HepG2 (cell line): Measurements from ENCODE around the gene LSMEM2. TPM values are rescaled to one million over a fixed set of nuclear protein-coding genes. Genes with fewer than 3 reads are reported as not detected.
"Not testable (repeated sequence)": the region's sequence is repeated elsewhere in the genome, so short reads cannot be mapped to it uniquely, and the experiment has no call there.

Experiments used
- ATAC-seq: fragments of 200-7000 bp; cut with Tn5 transposase; 3 replicates; pipeline ENCODE4 v1.9.1; 2020; ENCODE audit warnings: mild to moderate bottlenecking, moderate library complexity
- BruUV-seq: library from RNA; stranded (reverse); fragments of 400-500 nt; replicated peaks from 2 replicates; lab custom pipeline; 2021; lab: Mats Ljungman, UMichigan
- CTCF ChIA-PET: fragments of 300-600 bp; formaldehyde crosslinking; extraction: SDS; loops from one replicate; lab custom pipeline; 2021; ENCODE audit warnings: low total read pairs, inconsistent platforms, low intra/inter-chr PET ratio; lab: Yijun Ruan, JAX
- POLR2A ChIA-PET: fragments of 350-600 bp; sonication (Branson Sonifier 250); formaldehyde crosslinking; loops from one replicate; lab custom pipeline; 2020; ENCODE audit warnings: antibody characterized with exemption, inconsistent platforms; lab: Yijun Ruan, JAX
- DNase-seq: peaks from one replicate; pipeline ENCODE4 v3.0.0-alpha.2; 2015; ENCODE audit warnings: low spot score
- FAIRE-seq: peaks from 3 replicates; lab custom pipeline; 2011; peaks lifted over from hg19 to GRCh38; lab: Jason Lieb, UNC
- H2AFZ ChIP-seq: one replicate; pipeline ENCODE4 v1.6.1; 2011; ENCODE audit warnings: low read length, inconsistent platforms
- H3K27ac ChIP-seq: fragments of 300-600 bp; 3 replicates; pipeline ENCODE4 v1.8.0; 2011; ENCODE audit warnings: mixed run types, mild to moderate bottlenecking, mixed read lengths, low read length, inconsistent platforms; ENCODE audit not compliant: insufficient read depth; ENCODE audit errors: extremely low read length
- H3K27me3 ChIP-seq, 2 experiments: fragments of 200-600 bp in 1 of 2; 2 replicates in 1 of 2; 3 replicates in 1 of 2; pipeline versions ENCODE4 v1.6.0 to v1.8.0; 2011; ENCODE audit warnings: low read length in 2 of 2, mild to moderate bottlenecking in 2 of 2, moderate library complexity in 2 of 2, inconsistent platforms in 1 of 2; ENCODE audit not compliant: insufficient read depth in 2 of 2, control insufficient read depth in 1 of 2
- H3K36me3 ChIP-seq, 2 experiments: fragments of 200-600 bp in 1 of 2; replicated peaks in 1 of 2; 2 replicates in 1 of 2; 3 replicates in 1 of 2; pipeline versions ENCODE4 v1.5.1 to v1.8.0; 2011; ENCODE audit warnings: low read length in 2 of 2, inconsistent platforms in 1 of 2; ENCODE audit not compliant: insufficient read depth in 2 of 2, control insufficient read depth in 1 of 2
- H3K4me1 ChIP-seq: 2 replicates; pipeline ENCODE4 v1.5.1; 2012; ENCODE audit warnings: low read length, inconsistent platforms; ENCODE audit not compliant: insufficient read depth
- H3K4me2 ChIP-seq: 2 replicates; pipeline ENCODE4 v1.6.0; 2011; ENCODE audit warnings: low read depth, low read length, inconsistent platforms
- H3K4me3 ChIP-seq, 3 experiments: fragments of 200-600 bp in 1 of 3; sonication (generic), shearing (Covaris generic) in 1 of 3; replicated peaks in 1 of 3; 2 replicates each; pipeline ENCODE4 v1.5.1; 2011 to 2016; ENCODE audit warnings: low read length in 3 of 3, inconsistent platforms in 2 of 3, low read depth in 2 of 3, mild to moderate bottlenecking in 2 of 3, control low read depth in 1 of 3, mixed read lengths in 1 of 3; ENCODE audit not compliant: insufficient read depth in 1 of 3
- H3K79me2 ChIP-seq: one replicate; pipeline ENCODE4 v1.6.1; 2011; ENCODE audit warnings: low read length, inconsistent platforms; ENCODE audit not compliant: insufficient read depth
- H3K9ac ChIP-seq: 2 replicates; pipeline ENCODE4 v1.6.0; 2011; ENCODE audit warnings: mild to moderate bottlenecking, low read depth, low read length, inconsistent platforms; ENCODE audit not compliant: insufficient read depth
- H3K9me3 ChIP-seq: 2 replicates; pipeline ENCODE4 v1.5.1; 2012; ENCODE audit warnings: mild to moderate bottlenecking, low read length
- H4K20me1 ChIP-seq: 2 replicates; pipeline ENCODE4 v1.6.0; 2011; ENCODE audit warnings: inconsistent platforms, mild to moderate bottlenecking, low read length, moderate library complexity; ENCODE audit not compliant: insufficient read depth
- AGO2 ChIP-seq: fragments of 200-400 bp; formaldehyde crosslinking; optimal IDR thresholded peaks from 2 replicates; pipeline ENCODE3; 2017; ENCODE audit warnings: mild to moderate bottlenecking, low read depth, low read length, moderate library complexity
- POLR2G ChIP-seq: fragments of 200-400 bp; formaldehyde crosslinking; IDR thresholded peaks from 2 replicates; pipeline ENCODE4 v1.6.1; 2018; ENCODE audit warnings: mild to moderate bottlenecking, low read depth, low read length, moderate library complexity
- RBM22 ChIP-seq: fragments of 200-400 bp; formaldehyde crosslinking; optimal IDR thresholded peaks from 2 replicates; pipeline ENCODE3; 2017; ENCODE audit warnings: mild to moderate bottlenecking, low read length, moderate library complexity
- ZC3H13 ChIP-seq: sonication (generic); formaldehyde crosslinking; IDR thresholded peaks from 2 replicates; pipeline ENCODE4 v1.8.1; 2023; ENCODE audit warnings: mild to moderate bottlenecking, missing genetic modification reagents, moderate library complexity
- WGBS: methylation state at CpG from one replicate; pipeline ENCODE4 v1.1.6; 2017; ENCODE audit warnings: low lambda C conversion rate; 5-methylcytosine and 5-hydroxymethylcytosine counted together
- in situ Hi-C: cut with HindIII; loops from 2 replicates; pipeline ENCODE4 v1.10.0; 2017; ENCODE audit warnings: low pct_unique_long_range_greater_than_20kb; ENCODE audit not compliant: extremely low pct_ligation_motif_present
- intact Hi-C: fragments of 100-400 bp; cut with micrococcal nuclease; formaldehyde crosslinking; loops from one replicate; pipeline ENCODE4 v1.10.0; 2022; ENCODE audit not compliant: unreplicated experiment
- polyA plus RNA-seq, 8 experiments: library from polyadenylated mRNA; depleted of rRNA in 3 of 8; stranded (reverse) in 7 of 8; unstranded in 1 of 8; fragments of >200 nt; fragmentation: Illumina TruSeq in 4 of 8; extraction: Trizol in 4 of 8; gene quantifications; 2 replicates each; pipeline versions ENCODE4 v1.2.1 to v1.2.3, GENCODE V29; 2011 to 2016; ENCODE audit warnings: low read depth in 4 of 8, missing spikeins in 1 of 8, mixed read lengths in 1 of 8; ENCODE audit not compliant: insufficient read depth in 1 of 8
- total RNA-seq, 5 experiments: library from RNA; depleted of rRNA; stranded (reverse); fragments of >200 nt; fragmentation: Illumina TruSeq; extraction: Trizol; gene quantifications; 2 replicates each; pipeline ENCODE4 v1.2.3, GENCODE V29; 2016; ENCODE audit warnings: low read depth in 1 of 5
- TF ChIP-seq, protein P1 (sequence below): sonication (generic); formaldehyde crosslinking; IDR thresholded peaks from 2 replicates; pipeline ENCODE4 v1.5.1; 2020; ENCODE audit warnings: mild to moderate bottlenecking, missing genetic modification reagents, borderline replicate concordance

Gene LSMEM2
- total and polyA plus RNA-seq, 2 of the 13 experiments (the other 11 are each of a cell fraction or from before 2014, with no cell fraction given), result 0.07 to 0.41 TPM

DNA sequence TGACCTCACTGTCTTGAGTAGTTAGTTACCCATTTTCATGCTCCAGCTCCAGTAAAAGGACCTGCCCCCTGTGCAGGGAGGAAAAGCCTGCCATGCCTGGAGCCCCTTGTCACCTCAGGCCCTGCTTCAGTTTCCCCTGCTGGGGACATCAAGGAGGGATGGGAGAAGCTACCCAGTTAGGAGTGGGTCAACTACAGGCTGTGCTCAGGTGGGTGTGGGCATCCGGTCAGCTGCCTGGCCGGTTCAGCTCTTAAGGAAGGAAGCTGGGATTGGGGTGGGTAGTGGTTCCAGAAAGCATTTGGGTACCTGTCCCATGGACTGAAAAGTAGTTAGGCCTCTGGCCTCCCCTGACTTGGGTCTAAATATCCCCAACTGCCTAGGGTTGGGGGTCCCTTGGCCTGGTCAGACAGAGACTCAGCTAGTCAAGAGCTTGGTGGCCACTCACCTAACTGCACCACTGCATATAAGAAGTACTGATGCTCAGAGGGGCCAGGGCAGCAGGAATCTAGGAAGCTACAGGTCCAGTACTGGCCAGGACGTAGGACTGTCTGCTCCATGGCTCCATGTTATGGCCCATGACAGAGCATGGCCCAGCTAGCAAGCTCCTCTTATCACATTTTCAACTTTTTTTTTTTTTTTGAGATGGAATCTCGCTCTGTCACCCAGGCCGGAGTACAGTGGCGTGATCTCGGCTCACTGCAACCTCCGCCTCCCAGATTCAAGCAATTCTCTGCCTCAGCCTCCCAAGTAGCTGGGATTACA lies 549 bp downstream of the LSMEM2 start:
- 97% methylated on average over 8 of the region's 8 CpGs for WGBS
- Histone ChIP-seq H3K4me1 (peaks cover 31% of the 10 kb centered on the region), H3K27me3 (no peaks in the 10 kb centered on the region), H3K4me3 (no peak overlapping the region), H3K79me2 (no peaks in the 10 kb centered on the region), H3K4me2 (no peak overlapping the region), H3K9ac (no peak overlapping the region), H3K9me3 (no peaks in the 10 kb centered on the region), H3K27ac (no peak overlapping the region), H2AFZ (no peak overlapping the region), H4K20me1 (no peaks in the 10 kb centered on the region; the same call in 1 of the 2 replicates), H3K36me3 (peaks cover 14 to 22% of the 10 kb centered on the region in 2 experiments)
- FAIRE-seq (no peak), DNase-seq (no peak), ATAC-seq (peak; percentile 33)
- ChIA-PET POLR2A (interaction anchor here (0.9 to 6.2 kb wide), 8 partner anchors 8 to 45 kb away, joined by 3 to 28 read pairs (median 5); partner anchors contain the start of genes HYAL3, IFRD2 and NAA80), CTCF (no interaction called here)
- intact Hi-C loops, result no loop called here
- no TSS peak for BruUV-seq
- TF ChIP-seq ZC3H13 (CRISPR knock-in tag), result peak; percentile 60; the same call in 1 of the 2 replicates
- TF ChIP-seq RBM22, result peak; percentile 36
- TF ChIP-seq, protein P1, sequence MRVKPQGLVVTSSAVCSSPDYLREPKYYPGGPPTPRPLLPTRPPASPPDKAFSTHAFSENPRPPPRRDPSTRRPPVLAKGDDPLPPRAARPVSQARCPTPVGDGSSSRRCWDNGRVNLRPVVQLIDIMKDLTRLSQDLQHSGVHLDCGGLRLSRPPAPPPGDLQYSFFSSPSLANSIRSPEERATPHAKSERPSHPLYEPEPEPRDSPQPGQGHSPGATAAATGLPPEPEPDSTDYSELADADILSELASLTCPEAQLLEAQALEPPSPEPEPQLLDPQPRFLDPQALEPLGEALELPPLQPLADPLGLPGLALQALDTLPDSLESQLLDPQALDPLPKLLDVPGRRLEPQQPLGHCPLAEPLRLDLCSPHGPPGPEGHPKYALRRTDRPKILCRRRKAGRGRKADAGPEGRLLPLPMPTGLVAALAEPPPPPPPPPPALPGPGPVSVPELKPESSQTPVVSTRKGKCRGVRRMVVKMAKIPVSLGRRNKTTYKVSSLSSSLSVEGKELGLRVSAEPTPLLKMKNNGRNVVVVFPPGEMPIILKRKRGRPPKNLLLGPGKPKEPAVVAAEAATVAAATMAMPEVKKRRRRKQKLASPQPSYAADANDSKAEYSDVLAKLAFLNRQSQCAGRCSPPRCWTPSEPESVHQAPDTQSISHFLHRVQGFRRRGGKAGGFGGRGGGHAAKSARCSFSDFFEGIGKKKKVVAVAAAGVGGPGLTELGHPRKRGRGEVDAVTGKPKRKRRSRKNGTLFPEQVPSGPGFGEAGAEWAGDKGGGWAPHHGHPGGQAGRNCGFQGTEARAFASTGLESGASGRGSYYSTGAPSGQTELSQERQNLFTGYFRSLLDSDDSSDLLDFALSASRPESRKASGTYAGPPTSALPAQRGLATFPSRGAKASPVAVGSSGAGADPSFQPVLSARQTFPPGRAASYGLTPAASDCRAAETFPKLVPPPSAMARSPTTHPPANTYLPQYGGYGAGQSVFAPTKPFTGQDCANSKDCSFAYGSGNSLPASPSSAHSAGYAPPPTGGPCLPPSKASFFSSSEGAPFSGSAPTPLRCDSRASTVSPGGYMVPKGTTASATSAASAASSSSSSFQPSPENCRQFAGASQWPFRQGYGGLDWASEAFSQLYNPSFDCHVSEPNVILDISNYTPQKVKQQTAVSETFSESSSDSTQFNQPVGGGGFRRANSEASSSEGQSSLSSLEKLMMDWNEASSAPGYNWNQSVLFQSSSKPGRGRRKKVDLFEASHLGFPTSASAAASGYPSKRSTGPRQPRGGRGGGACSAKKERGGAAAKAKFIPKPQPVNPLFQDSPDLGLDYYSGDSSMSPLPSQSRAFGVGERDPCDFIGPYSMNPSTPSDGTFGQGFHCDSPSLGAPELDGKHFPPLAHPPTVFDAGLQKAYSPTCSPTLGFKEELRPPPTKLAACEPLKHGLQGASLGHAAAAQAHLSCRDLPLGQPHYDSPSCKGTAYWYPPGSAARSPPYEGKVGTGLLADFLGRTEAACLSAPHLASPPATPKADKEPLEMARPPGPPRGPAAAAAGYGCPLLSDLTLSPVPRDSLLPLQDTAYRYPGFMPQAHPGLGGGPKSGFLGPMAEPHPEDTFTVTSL (CRISPR knock-in tag), result no peak
- TF ChIP-seq POLR2G, result peak; percentile 14; the same call in 1 of the 2 replicates
- TF ChIP-seq AGO2, result peak; percentile 6
- in situ Hi-C loops, result loop anchor here (10.0 kb wide), 1 partner anchor 85 kb away; the partner anchor contains the start of gene GNAT1

DNA sequence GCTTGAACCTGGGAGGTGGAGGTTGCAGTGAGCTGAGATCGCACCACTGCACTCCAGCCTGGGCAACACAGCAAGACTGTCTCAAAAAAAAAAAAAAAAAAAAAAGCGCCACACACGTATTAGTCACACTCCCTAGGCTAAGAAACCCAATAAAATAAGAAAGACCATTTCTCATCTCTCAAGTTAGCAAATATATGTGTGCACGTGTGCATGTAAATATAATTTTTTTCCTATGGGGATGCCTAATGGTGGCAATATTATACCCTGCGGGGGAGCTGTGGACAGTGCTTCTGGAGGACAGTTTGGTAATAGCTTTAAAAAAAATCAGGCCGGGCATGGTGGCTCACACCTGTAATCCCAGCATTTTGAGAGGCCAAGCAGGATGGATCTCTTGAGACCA lies 5.2 kb downstream of the LSMEM2 start:
- DNase-seq, in situ Hi-C loops, H3K79me2 ChIP-seq, H3K9me3 ChIP-seq, intact Hi-C loops, BruUV-seq, H2AFZ ChIP-seq, FAIRE-seq, H3K4me3 ChIP-seq, H3K9ac ChIP-seq, CTCF ChIA-PET, H3K27ac ChIP-seq, H4K20me1 ChIP-seq, H3K4me2 ChIP-seq, H3K27me3 ChIP-seq: not testable (repeated sequence)
- 80% methylated on average over 6 of the region's 6 CpGs for WGBS
- H3K4me1 ChIP-seq, result peaks cover 18% of the 10 kb centered on the region; the same call in 1 of the 2 replicates
- POLR2A ChIA-PET, result interaction anchor here (1.1 to 2.6 kb wide), 5 partner anchors 14 to 19 kb away, joined by 4 to 15 read pairs (median 11); partner anchors contain the start of genes HYAL1, HYAL3, NAA80 and SEMA3B
- 0 out of 3 replicates have a peak, but pooled peaks have one; percentile 4 for ATAC-seq
- peaks cover 11 to 23% of the 10 kb centered on the region in 2 experiments for H3K36me3 ChIP-seq
